ENCODE results near the gene GSE1. TPM values are rescaled to one million over a fixed set of nuclear protein-coding genes. Genes with fewer than 3 reads are reported as not detected.

Gene GSE1
- total and polyA plus RNA-seq, 3 donors from 2014 or later = 49.9 to 212 (median 188) TPM

- Histone ChIP-seq H3K4me3 (no peak overlapping the region), H3K4me1 (peaks cover 43% of the 10 kb centered on the region)
- intact Hi-C loops (cut with DNase I; ENCODE audit: low total_unique reads) = no loop called here
These were observed 47.8 kb upstream of the GSE1 start for GRCh38 chr16:85565340-85565739.

GRCh38 chr16:85565801-85566526, 47.2 kb upstream of the GSE1 start:
- no peak overlapping the region for H3K27ac ChIP-seq
- TF ChIP-seq CTCF (IDR thresholded peaks at IDR 0.05) (no peak), POLR2A (IDR thresholded peaks at IDR 0.05) (no peak)
- H3K36me3 ChIP-seq (ENCODE audit: low read depth, missing control alignments) = no peaks in the 10 kb centered on the region
- DNase-seq = no peak
- intact Hi-C loops (cut with DNase I; ENCODE audit: low total_unique reads) = no loop called here
- H3K9me3 ChIP-seq = no peaks in the 10 kb centered on the region
- no peaks in the 10 kb centered on the region for H3K27me3 ChIP-seq
- peaks cover 45% of the 10 kb centered on the region for H3K4me1 ChIP-seq
- 89% methylated on average over 23 of the region's 23 CpGs for WGBS, 2 donors
- no peak overlapping the region for H3K4me3 ChIP-seq

More at GRCh38 chr16:85565340-85565739, 47.8 kb upstream of the GSE1 start:
- H3K27ac ChIP-seq = no peak overlapping the region
- no peaks in the 10 kb centered on the region for H3K27me3 ChIP-seq
- H3K9me3 ChIP-seq = no peaks in the 10 kb centered on the region
- DNase-seq = no peak
- 89 to 92% methylated on average over 9 of the region's 9 CpGs for WGBS, 2 donors
- no peak for TF ChIP-seq CTCF (IDR thresholded peaks at IDR 0.05)
- H3K36me3 ChIP-seq (ENCODE audit: low read depth, missing control alignments) = no peaks in the 10 kb centered on the region

- intact Hi-C loops (cut with DNase I; ENCODE audit: low total_unique reads) = no loop called here
- DNase-seq = no peak
- Histone ChIP-seq H3K4me3 (no peak overlapping the region), H3K4me1 (peaks cover 45% of the 10 kb centered on the region), H3K27ac (no peak overlapping the region), H3K9me3 (no peaks in the 10 kb centered on the region), H3K27me3 (no peaks in the 10 kb centered on the region), H3K36me3 (ENCODE audit: low read depth, missing control alignments) (no peaks in the 10 kb centered on the region)
- WGBS, 2 donors = 80 to 86% methylated on average over 19 of the region's 19 CpGs
- TF ChIP-seq CTCF (IDR thresholded peaks at IDR 0.05) (no peak), POLR2A (IDR thresholded peaks at IDR 0.05) (no peak)
These were observed 46.5 kb upstream of the GSE1 start for GRCh38 chr16:85566561-85567100.

GRCh38 chr16:85567101-85567866, 45.8 kb upstream of the GSE1 start:
- intact Hi-C loops (cut with DNase I; ENCODE audit: low total_unique reads) = no loop called here

More at GRCh38 chr16:85567101-85567866, 45.8 kb upstream of the GSE1 start:
- no peak for TF ChIP-seq POLR2A (IDR thresholded peaks at IDR 0.05)
- no peak for TF ChIP-seq CTCF (IDR thresholded peaks at IDR 0.05)
- no peak overlapping the region for H3K4me3 ChIP-seq
- H3K36me3 ChIP-seq (ENCODE audit: low read depth, missing control alignments) = no peaks in the 10 kb centered on the region
- H3K27ac ChIP-seq = no peak overlapping the region
- 86 to 91% methylated on average over 16 to 27 of the region's 27 CpGs for WGBS, 2 donors
- H3K27me3 ChIP-seq = no peaks in the 10 kb centered on the region
- H3K4me1 ChIP-seq = peaks cover 39% of the 10 kb centered on the region
- DNase-seq = no peak
- H3K9me3 ChIP-seq = no peaks in the 10 kb centered on the region

Data from testis (tissue), 3 donors.